Measurements from ENCODE around the gene PKN2. TPM values are rescaled to one million over a fixed set of nuclear protein-coding genes. Genes with fewer than 3 reads are reported as not detected.

PKN2 gene
- total and polyA plus RNA-seq, 8 donors = 5.0 to 118 (median 24.1) TPM

GRCh38 chr1:88875595-88875994, 191.5 kb downstream of the PKN2 start:
- DNase-seq = no peak
- peaks cover 14 to 59% (median 38%) of the 10 kb centered on the region in 4 donors for H3K4me1 ChIP-seq
- H3K9me3 ChIP-seq = no peaks in the 10 kb centered on the region
- TF ChIP-seq EP300 (IDR thresholded peaks at IDR 0.05) (no peak), POLR2AphosphoS5 (IDR thresholded peaks at IDR 0.05) (no peak), POLR2A (IDR thresholded peaks at IDR 0.05) (no peak)
- TF ChIP-seq, protein P1, sequence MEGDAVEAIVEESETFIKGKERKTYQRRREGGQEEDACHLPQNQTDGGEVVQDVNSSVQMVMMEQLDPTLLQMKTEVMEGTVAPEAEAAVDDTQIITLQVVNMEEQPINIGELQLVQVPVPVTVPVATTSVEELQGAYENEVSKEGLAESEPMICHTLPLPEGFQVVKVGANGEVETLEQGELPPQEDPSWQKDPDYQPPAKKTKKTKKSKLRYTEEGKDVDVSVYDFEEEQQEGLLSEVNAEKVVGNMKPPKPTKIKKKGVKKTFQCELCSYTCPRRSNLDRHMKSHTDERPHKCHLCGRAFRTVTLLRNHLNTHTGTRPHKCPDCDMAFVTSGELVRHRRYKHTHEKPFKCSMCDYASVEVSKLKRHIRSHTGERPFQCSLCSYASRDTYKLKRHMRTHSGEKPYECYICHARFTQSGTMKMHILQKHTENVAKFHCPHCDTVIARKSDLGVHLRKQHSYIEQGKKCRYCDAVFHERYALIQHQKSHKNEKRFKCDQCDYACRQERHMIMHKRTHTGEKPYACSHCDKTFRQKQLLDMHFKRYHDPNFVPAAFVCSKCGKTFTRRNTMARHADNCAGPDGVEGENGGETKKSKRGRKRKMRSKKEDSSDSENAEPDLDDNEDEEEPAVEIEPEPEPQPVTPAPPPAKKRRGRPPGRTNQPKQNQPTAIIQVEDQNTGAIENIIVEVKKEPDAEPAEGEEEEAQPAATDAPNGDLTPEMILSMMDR (IDR thresholded peaks at IDR 0.05) = no peak
- no peak overlapping the region for H3K27ac ChIP-seq
- no peak overlapping the region for H3K4me3 ChIP-seq
- H3K36me3 ChIP-seq = peaks cover 0 to 25% (median 22%) of the 10 kb centered on the region in 4 donors
- 89 to 97% (median 92%) methylated on average over 4 of the region's 4 CpGs for WGBS, 5 donors
- H3K27me3 ChIP-seq = no peaks in the 10 kb centered on the region
- intact Hi-C loops (cut with DNase I; ENCODE audit: low total_unique reads) = no loop called here

- DNase-seq = peak in 1 of 2 donors; percentile 53
- Histone ChIP-seq H3K27me3 (no peaks in the 10 kb centered on the region), H3K4me1 (peaks cover 15 to 68% (median 38%) of the 10 kb centered on the region in 4 donors), H3K9me3 (no peaks in the 10 kb centered on the region), H3K4me3 (no peak overlapping the region), H3K27ac (no peak overlapping the region), H3K36me3 (peaks cover 0 to 34% (median 30%) of the 10 kb centered on the region in 4 donors)
- intact Hi-C loops (cut with DNase I; ENCODE audit: low total_unique reads) = no loop called here
- WGBS, 5 donors = 70 to 83% (median 76%) methylated on average over 5 of the region's 5 CpGs
- TF ChIP-seq POLR2A (IDR thresholded peaks at IDR 0.05) = no peak
- TF ChIP-seq EP300 (IDR thresholded peaks at IDR 0.05) = no peak
- TF ChIP-seq, protein P1 (IDR thresholded peaks at IDR 0.05) = no peak
- no peak for TF ChIP-seq POLR2AphosphoS5 (IDR thresholded peaks at IDR 0.05)
Observed at GRCh38 chr1:88876573-88877365, 192.7 kb downstream of the PKN2 start.

- peaks cover 0 to 38% (median 33%) of the 10 kb centered on the region in 4 donors for H3K36me3 ChIP-seq
- H3K4me3 ChIP-seq = no peak overlapping the region
- H3K4me1 ChIP-seq = peaks cover 18 to 71% (median 41%) of the 10 kb centered on the region in 4 donors
- WGBS, 5 donors = 21 to 30% (median 29%) methylated on average over 6 of the region's 6 CpGs
- TF ChIP-seq POLR2A (IDR thresholded peaks at IDR 0.05) = no peak
- TF ChIP-seq, protein P1 (IDR thresholded peaks at IDR 0.05) = peak in 4 of 7 experiments; percentile 21 to 65 (median 46)
- no peak for TF ChIP-seq EP300 (IDR thresholded peaks at IDR 0.05)
- H3K27ac ChIP-seq = peak overlapping the region in 2 of 5 donors; percentile 9 to 25
- H3K9me3 ChIP-seq = no peaks in the 10 kb centered on the region
- no peaks in the 10 kb centered on the region for H3K27me3 ChIP-seq
- intact Hi-C loops (cut with DNase I; ENCODE audit: low total_unique reads) = no loop called here
- peak in 1 of 2 donors; percentile 34 for DNase-seq
Observed at GRCh38 chr1:88877382-88877825, 193.3 kb downstream of the PKN2 start.

- no peak for DNase-seq
- intact Hi-C loops (cut with DNase I; ENCODE audit: low total_unique reads) = no loop called here
- Histone ChIP-seq H3K27me3 (no peaks in the 10 kb centered on the region), H3K9me3 (no peaks in the 10 kb centered on the region), H3K4me1 (peaks cover 18 to 76% (median 44%) of the 10 kb centered on the region in 4 donors), H3K36me3 (peaks cover 0 to 41% (median 37%) of the 10 kb centered on the region in 4 donors), H3K27ac (peak overlapping the region in 2 of 5 donors; percentile 9 to 25), H3K4me3 (no peak overlapping the region)
- 65 to 79% (median 72%) methylated on average over 9 of the region's 9 CpGs for WGBS, 5 donors
- TF ChIP-seq POLR2A (IDR thresholded peaks at IDR 0.05) (no peak), EP300 (IDR thresholded peaks at IDR 0.05) (no peak), POLR2AphosphoS5 (IDR thresholded peaks at IDR 0.05) (no peak)
- TF ChIP-seq, protein P1 (IDR thresholded peaks at IDR 0.05) = no peak
Observed at GRCh38 chr1:88877911-88878310, 193.8 kb downstream of the PKN2 start.
